OCI-LY7 (cell line): ENCODE data around the gene C1orf141. TPM values are rescaled to one million over a fixed set of nuclear protein-coding genes. Genes with fewer than 3 reads are reported as not detected.

Experiments
- BruUV-seq: library from RNA; stranded (reverse); fragments of 400-500 nt; replicated peaks from 2 replicates; lab custom pipeline; 2021; lab: Mats Ljungman, UMichigan
- CTCF ChIA-PET: fragments of 300-600 bp; sonication (Branson Sonifier 250); formaldehyde crosslinking; loops from one replicate; lab custom pipeline; 2022; ENCODE audit warnings: antibody characterized with exemption; ENCODE audit not compliant: unreplicated experiment; lab: Charles Lee
- POLR2A ChIA-PET: fragments of 300-600 bp; sonication (Branson Sonifier 250); formaldehyde crosslinking; loops from one replicate; lab custom pipeline; 2022; ENCODE audit warnings: antibody characterized with exemption; lab: Charles Lee
- DNase-seq: peaks from one replicate; pipeline ENCODE4 v3.0.0-alpha.2; 2015; ENCODE audit warnings: low spot score
- H2AFZ ChIP-seq: fragments of 200-600 bp; sonication (generic), shearing (Covaris generic); 2 replicates; pipeline ENCODE4 v1.6.1; 2014; ENCODE audit warnings: mild to moderate bottlenecking, antibody characterized with exemption, low read length, moderate library complexity
- H3K27ac ChIP-seq: fragments of 200-600 bp; sonication (generic); 2 replicates; pipeline ENCODE4 v1.5.1; 2014; ENCODE audit warnings: mixed run types, low read depth, mild to moderate bottlenecking, moderate library complexity, low read length, inconsistent platforms; ENCODE audit not compliant: poor library complexity, severe bottlenecking
- H3K36me3 ChIP-seq: fragments of 200-600 bp; sonication (generic); 2 replicates; pipeline ENCODE4 v1.6.1; 2014; ENCODE audit warnings: mild to moderate bottlenecking, antibody characterized with exemption, low read length, moderate library complexity, mixed read lengths; ENCODE audit not compliant: insufficient read depth
- H3K4me1 ChIP-seq: fragments of 200-600 bp; sonication (generic); 2 replicates; pipeline ENCODE4 v1.5.1; 2014; ENCODE audit warnings: mild to moderate bottlenecking, low read length; ENCODE audit not compliant: insufficient read depth, poor library complexity, severe bottlenecking
- H3K4me2 ChIP-seq: fragments of 200-600 bp; sonication (generic); 2 replicates; pipeline ENCODE4 v1.6.1; 2014; ENCODE audit warnings: mild to moderate bottlenecking, low read length
- H3K4me3 ChIP-seq: fragments of 200-600 bp; sonication (generic); 2 replicates; pipeline ENCODE4 v1.5.1; 2014; ENCODE audit warnings: mild to moderate bottlenecking, low read depth, low read length; ENCODE audit not compliant: poor library complexity, severe bottlenecking
- H3K79me2 ChIP-seq: fragments of 200-600 bp; sonication (generic); 2 replicates; pipeline ENCODE4 v1.6.1; 2016; ENCODE audit warnings: low read depth, mild to moderate bottlenecking, low read length, moderate library complexity, mixed read lengths; ENCODE audit not compliant: insufficient read depth
- H3K9me2 ChIP-seq: fragments of 200-600 bp; sonication (generic); 2 replicates; pipeline ENCODE4 v1.6.1; 2016; ENCODE audit warnings: mild to moderate bottlenecking, low read length, mixed read lengths; ENCODE audit not compliant: insufficient read depth
- H3K9me3 ChIP-seq: fragments of 200-600 bp; sonication (generic); 2 replicates; pipeline ENCODE4 v1.6.1; 2014; ENCODE audit warnings: mild to moderate bottlenecking, mixed run types, low read length, mixed read lengths
- H4K20me1 ChIP-seq: fragments of 200-600 bp; sonication (generic); 2 replicates; pipeline ENCODE4 v1.6.1; 2014; ENCODE audit warnings: mild to moderate bottlenecking, antibody characterized with exemption, low read length, moderate library complexity, mixed read lengths; ENCODE audit not compliant: insufficient read depth
- CTCF ChIP-seq: fragments of 200-600 bp; sonication (generic); conservative IDR thresholded peaks from 2 replicates; pipeline ENCODE4 v1.5.1; 2014; ENCODE audit warnings: mild to moderate bottlenecking, antibody characterized with exemption, low read length, moderate library complexity, mixed read lengths
- EZH2phosphoT487 ChIP-seq: fragments of 200-600 bp; sonication (generic); IDR thresholded peaks from 2 replicates; pipeline ENCODE4 v1.6.1; 2018; ENCODE audit warnings: low read depth, borderline replicate concordance, mild to moderate bottlenecking, mixed run types, antibody characterized with exemption, low read length, moderate library complexity, mixed read lengths
- intact Hi-C: fragments of 100-400 bp; cut with micrococcal nuclease; formaldehyde crosslinking; loops from one replicate; pipeline ENCODE4 v1.10.0; 2022; ENCODE audit not compliant: unreplicated experiment
- total RNA-seq, 2 experiments: library from RNA; depleted of rRNA in 1 of 2; stranded (reverse); fragments of >200 nt in 1 of 2; shearing (Covaris generic) in 1 of 2; gene quantifications; 2 replicates each; pipeline ENCODE4 v1.2.3, GENCODE V29; 2014 to 2022

The C1orf141 gene
- total RNA-seq, 2 experiments from 2014 or later: not detected

- POLR2A ChIA-PET: interaction anchor here (1.3 kb wide), 1 partner anchor 47 kb away, joined by 3 read pairs; no protein-coding TSS in a partner anchor
- intact Hi-C loops: no loop called here
- BruUV-seq: no TSS peak
- CTCF ChIA-PET: no interaction called here
- Histone ChIP-seq H3K4me2 (no peak overlapping the region), H3K36me3 (no peaks in the 10 kb centered on the region), H2AFZ (no peak overlapping the region), H3K79me2 (no peaks in the 10 kb centered on the region), H3K9me3 (no peaks in the 10 kb centered on the region), H4K20me1 (no peaks in the 10 kb centered on the region), H3K27ac (no peak overlapping the region), H3K4me3 (no peak overlapping the region), H3K9me2 (no peaks in the 10 kb centered on the region), H3K4me1 (peaks cover 5% of the 10 kb centered on the region)
- no peak for TF ChIP-seq CTCF
- no peak for TF ChIP-seq EZH2phosphoT487
- no peak for DNase-seq
These were observed 75.4 kb downstream of the C1orf141 start for GRCh38 chr1:67059346-67059745.

- no peak overlapping the region for H3K27ac ChIP-seq
- H3K4me1 ChIP-seq: peaks cover 6% of the 10 kb centered on the region
- POLR2A ChIA-PET: interaction anchor here (1.3 kb wide), 1 partner anchor 47 kb away, joined by 3 read pairs; no protein-coding TSS in a partner anchor
- no peaks in the 10 kb centered on the region for H3K79me2 ChIP-seq
- H4K20me1 ChIP-seq: no peaks in the 10 kb centered on the region
- intact Hi-C loops: no loop called here
- DNase-seq: no peak
- CTCF ChIA-PET: no interaction called here
- no peak overlapping the region for H2AFZ ChIP-seq
- no peaks in the 10 kb centered on the region for H3K9me2 ChIP-seq
- H3K9me3 ChIP-seq: no peaks in the 10 kb centered on the region
- no TSS peak for BruUV-seq
- H3K36me3 ChIP-seq: no peaks in the 10 kb centered on the region
- H3K4me3 ChIP-seq: no peak overlapping the region
- no peak overlapping the region for H3K4me2 ChIP-seq
- no peak for TF ChIP-seq EZH2phosphoT487
- TF ChIP-seq CTCF: no peak
These were observed 76.0 kb downstream of the C1orf141 start for GRCh38 chr1:67058761-67059160.

GRCh38 chr1:67058242-67058641 lies 76.5 kb downstream of the C1orf141 start:
- peaks cover 6% of the 10 kb centered on the region for H3K4me1 ChIP-seq
- H2AFZ ChIP-seq: no peak overlapping the region
- BruUV-seq: no TSS peak
- POLR2A ChIA-PET: interaction anchor here (1.3 kb wide), 1 partner anchor 48 kb away, joined by 3 read pairs; no protein-coding TSS in a partner anchor
- H4K20me1 ChIP-seq: no peaks in the 10 kb centered on the region
- H3K79me2 ChIP-seq: peaks cover 1% of the 10 kb centered on the region; the same call in 1 of the 2 replicates
- no peak for DNase-seq
- TF ChIP-seq EZH2phosphoT487 (no peak), CTCF (no peak)
- no peaks in the 10 kb centered on the region for H3K36me3 ChIP-seq
- H3K4me3 ChIP-seq: no peak overlapping the region
- H3K9me2 ChIP-seq: no peaks in the 10 kb centered on the region
- H3K4me2 ChIP-seq: no peak overlapping the region
- H3K27ac ChIP-seq: no peak overlapping the region
- intact Hi-C loops: no loop called here
- H3K9me3 ChIP-seq: no peaks in the 10 kb centered on the region
- CTCF ChIA-PET: no interaction called here
